Hepatocyte (in vitro differentiated cells): ENCODE measurements around the gene JAG1. TPM values are rescaled to one million over a fixed set of nuclear protein-coding genes. Genes with fewer than 3 reads are reported as not detected.

ENCODE experiments used
- DNase-seq: peaks from one replicate; pipeline ENCODE4 v3.0.0-alpha.2; 2016; ENCODE audit warnings: low spot score
- H2AFZ ChIP-seq: fragments of 200-600 bp; sonication (generic); 2 replicates; pipeline ENCODE4 v1.6.0; 2016; ENCODE audit warnings: antibody characterized with exemption, mild to moderate bottlenecking
- H3K27ac ChIP-seq: fragments of 200-600 bp; sonication (generic); 2 replicates; pipeline ENCODE4 v1.5.1; 2016; ENCODE audit warnings: mild to moderate bottlenecking
- H3K27me3 ChIP-seq: fragments of 200-600 bp; sonication (generic); 2 replicates; pipeline ENCODE4 v1.6.1; 2016
- H3K36me3 ChIP-seq: fragments of 200-600 bp; sonication (generic); replicated peaks from 2 replicates; pipeline ENCODE4 v1.5.1; 2016; ENCODE audit warnings: low read depth; ENCODE audit not compliant: insufficient read depth
- H3K4me1 ChIP-seq: fragments of 200-600 bp; sonication (generic); 2 replicates; pipeline ENCODE4 v1.5.1; 2016; ENCODE audit warnings: mild to moderate bottlenecking, moderate library complexity; ENCODE audit not compliant: insufficient read depth
- H3K4me2 ChIP-seq: fragments of 200-600 bp; sonication (generic); 2 replicates; pipeline ENCODE4 v1.6.0; 2016
- H3K4me3 ChIP-seq: fragments of 200-600 bp; sonication (generic); 2 replicates; pipeline ENCODE4 v1.5.1; 2016; ENCODE audit warnings: mild to moderate bottlenecking
- H3K79me2 ChIP-seq: fragments of 200-600 bp; sonication (generic); 2 replicates; pipeline ENCODE4 v1.6.0; 2017; ENCODE audit warnings: mild to moderate bottlenecking
- H3K9me2 ChIP-seq: fragments of 200-600 bp; sonication (generic); replicated peaks from 2 replicates; pipeline ENCODE4 v1.6.0; 2017; ENCODE audit warnings: mild to moderate bottlenecking; ENCODE audit not compliant: insufficient read depth
- H3K9me3 ChIP-seq: fragments of 200-600 bp; sonication (generic); 2 replicates; pipeline ENCODE4 v1.5.1; 2016; ENCODE audit warnings: low read depth, mild to moderate bottlenecking
- H4K20me1 ChIP-seq: fragments of 200-600 bp; sonication (generic); 2 replicates; pipeline ENCODE4 v1.6.0; 2016; ENCODE audit warnings: mild to moderate bottlenecking; ENCODE audit not compliant: insufficient read depth, poor library complexity, severe bottlenecking
- EZH2 ChIP-seq: fragments of 200-600 bp; sonication (generic); IDR thresholded peaks from 2 replicates; pipeline ENCODE4 v1.6.1; 2016; ENCODE audit warnings: antibody characterized with exemption, mild to moderate bottlenecking, borderline replicate concordance
- EZH2phosphoT487 ChIP-seq: fragments of 200-600 bp; sonication (generic); IDR thresholded peaks from one replicate; pipeline ENCODE4 v1.6.1; 2018; ENCODE audit warnings: antibody characterized with exemption, mild to moderate bottlenecking, low read depth, moderate library complexity; ENCODE audit not compliant: unreplicated experiment, severe bottlenecking
- WGBS: methylation state at CpG from one replicate; pipeline ENCODE4 v1.1.6; 2016; ENCODE audit warnings: low lambda C conversion rate; ENCODE audit errors: missing lambda C conversion rate; 5-methylcytosine and 5-hydroxymethylcytosine counted together
- polyA plus RNA-seq: library from polyadenylated mRNA; unstranded; fragments of >200 nt; fragmentation: Nextera tagmentation; extraction: Ambion mirVana; gene quantifications from 2 replicates; pipeline ENCODE4 v1.2.1, GENCODE V29; 2016
- total RNA-seq: library from RNA; depleted of rRNA; stranded (reverse); fragments of >200 nt; gene quantifications from 2 replicates; pipeline ENCODE4 v1.2.3, GENCODE V29; 2014
- TF ChIP-seq, protein P1 (sequence below): fragments of 200-600 bp; sonication (generic); IDR thresholded peaks from 2 replicates; pipeline ENCODE4 v1.5.1; 2016; ENCODE audit warnings: antibody characterized with exemption, mild to moderate bottlenecking; ENCODE audit not compliant: poor library complexity

JAG1 gene
- total and polyA plus RNA-seq, 2 experiments from 2014 or later, result 21.0 to 51.5 TPM

DNA sequence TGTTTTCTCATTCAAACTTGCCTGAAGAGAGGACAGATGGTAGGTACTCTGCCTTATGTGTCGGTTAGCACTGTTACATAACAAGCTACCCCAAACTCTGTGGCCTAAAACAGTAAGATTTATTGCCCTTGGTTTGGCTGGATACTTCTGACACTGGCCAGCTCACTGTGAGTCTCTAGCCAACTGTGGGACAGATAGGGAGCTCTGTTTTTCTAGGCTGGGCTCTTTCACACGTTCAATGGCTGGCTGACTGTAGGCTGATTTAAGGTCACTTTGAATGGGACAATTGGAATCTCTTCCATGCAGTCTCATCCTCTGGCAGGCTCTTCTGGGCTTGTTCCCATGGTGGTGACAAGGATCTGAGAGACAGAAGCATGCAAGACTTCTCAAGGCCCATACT, 39.4 kb upstream of the JAG1 start:
- Histone ChIP-seq H3K9me3 (no peaks in the 10 kb centered on the region), H3K36me3 (no peaks in the 10 kb centered on the region), H3K27me3 (no peaks in the 10 kb centered on the region), H3K4me2 (no peak overlapping the region), H3K4me1 (peaks cover 57% of the 10 kb centered on the region), H4K20me1 (no peaks in the 10 kb centered on the region), H3K9me2 (no peaks in the 10 kb centered on the region), H3K27ac (peak overlapping the region; percentile 95), H3K79me2 (no peaks in the 10 kb centered on the region), H3K4me3 (no peak overlapping the region), H2AFZ (no peak overlapping the region)
- WGBS, result 82% methylated on average over 2 of the region's 2 CpGs
- TF ChIP-seq, protein P1, sequence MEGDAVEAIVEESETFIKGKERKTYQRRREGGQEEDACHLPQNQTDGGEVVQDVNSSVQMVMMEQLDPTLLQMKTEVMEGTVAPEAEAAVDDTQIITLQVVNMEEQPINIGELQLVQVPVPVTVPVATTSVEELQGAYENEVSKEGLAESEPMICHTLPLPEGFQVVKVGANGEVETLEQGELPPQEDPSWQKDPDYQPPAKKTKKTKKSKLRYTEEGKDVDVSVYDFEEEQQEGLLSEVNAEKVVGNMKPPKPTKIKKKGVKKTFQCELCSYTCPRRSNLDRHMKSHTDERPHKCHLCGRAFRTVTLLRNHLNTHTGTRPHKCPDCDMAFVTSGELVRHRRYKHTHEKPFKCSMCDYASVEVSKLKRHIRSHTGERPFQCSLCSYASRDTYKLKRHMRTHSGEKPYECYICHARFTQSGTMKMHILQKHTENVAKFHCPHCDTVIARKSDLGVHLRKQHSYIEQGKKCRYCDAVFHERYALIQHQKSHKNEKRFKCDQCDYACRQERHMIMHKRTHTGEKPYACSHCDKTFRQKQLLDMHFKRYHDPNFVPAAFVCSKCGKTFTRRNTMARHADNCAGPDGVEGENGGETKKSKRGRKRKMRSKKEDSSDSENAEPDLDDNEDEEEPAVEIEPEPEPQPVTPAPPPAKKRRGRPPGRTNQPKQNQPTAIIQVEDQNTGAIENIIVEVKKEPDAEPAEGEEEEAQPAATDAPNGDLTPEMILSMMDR, result no peak
- TF ChIP-seq EZH2phosphoT487 (no peak), EZH2 (no peak)
- no peak for DNase-seq

DNA sequence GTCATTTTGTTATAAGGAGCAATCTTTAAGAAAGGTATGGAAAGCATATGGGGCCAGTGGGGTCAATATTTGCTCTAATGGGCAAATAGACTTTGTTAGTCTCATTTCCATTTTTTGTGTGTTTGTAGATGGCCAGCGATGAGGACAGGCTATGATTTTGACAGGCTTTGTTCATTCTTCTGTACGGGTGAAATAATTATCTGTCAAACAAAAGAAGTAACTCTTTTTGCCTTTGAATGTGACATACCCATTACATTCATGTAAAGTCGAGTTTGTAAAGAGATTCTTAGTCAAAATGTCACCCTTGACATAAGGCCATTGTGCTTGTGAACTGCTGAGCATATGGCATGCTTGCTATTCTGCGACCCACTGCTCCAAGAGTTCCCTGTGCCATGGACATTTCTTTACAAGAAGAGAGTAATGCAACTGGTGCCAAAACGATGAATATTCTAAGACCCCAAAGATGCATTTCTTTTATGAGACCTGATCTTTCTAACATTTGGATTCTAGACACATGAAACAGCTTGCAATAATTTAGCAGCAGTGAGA, 38.2 kb upstream of the JAG1 start:
- Histone ChIP-seq H2AFZ (peak overlapping the region; percentile 46), H3K79me2 (no peaks in the 10 kb centered on the region), H3K27me3 (no peaks in the 10 kb centered on the region), H3K27ac (peak overlapping the region; percentile 95), H3K9me3 (no peaks in the 10 kb centered on the region), H3K4me2 (peak overlapping the region; percentile 64), H3K9me2 (no peaks in the 10 kb centered on the region), H4K20me1 (no peaks in the 10 kb centered on the region), H3K36me3 (no peaks in the 10 kb centered on the region), H3K4me1 (peaks cover 57% of the 10 kb centered on the region), H3K4me3 (no peak overlapping the region)
- no peak for DNase-seq
- no peak for TF ChIP-seq EZH2phosphoT487
- TF ChIP-seq, protein P1, result no peak
- no peak for TF ChIP-seq EZH2
- WGBS, result 68% methylated on average over 5 of the region's 5 CpGs

DNA sequence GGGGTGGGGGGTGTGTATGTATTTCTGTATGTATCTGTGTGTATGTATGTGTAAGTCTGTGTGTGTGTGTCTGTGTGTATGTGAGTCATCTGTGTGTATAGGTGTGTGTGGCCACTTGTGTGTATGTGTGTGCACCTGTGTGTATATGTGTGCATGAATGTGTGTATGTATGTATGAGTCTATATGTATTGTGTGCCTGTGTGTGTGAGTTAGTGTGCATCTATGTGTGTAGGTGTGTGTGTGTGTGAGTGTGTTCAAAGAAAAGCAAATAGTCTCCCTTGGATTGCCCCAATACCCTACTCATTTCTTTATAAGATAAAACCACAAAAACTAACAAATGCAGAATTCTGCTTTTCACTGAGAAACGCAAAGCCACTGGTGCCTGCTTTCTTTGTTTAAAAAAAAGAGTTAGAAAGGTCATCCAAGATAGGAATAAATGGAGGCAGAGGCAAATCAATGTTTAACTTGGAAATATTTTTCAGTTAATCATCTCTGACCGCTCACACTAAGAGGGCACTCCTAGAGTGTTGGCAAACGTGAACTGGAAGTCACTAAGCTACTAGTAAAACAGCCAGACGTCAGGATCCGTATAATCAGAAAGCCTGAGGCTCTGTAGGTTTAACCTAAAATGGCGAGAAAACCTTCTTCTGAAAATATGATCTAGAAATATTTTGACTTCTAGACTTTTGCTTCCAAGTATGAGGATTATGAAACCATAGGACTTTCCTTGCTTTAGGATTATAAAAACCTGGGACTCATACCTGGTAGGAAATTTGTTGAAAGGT, 37.4 kb upstream of the JAG1 start:
- DNase-seq, result peak; percentile 55
- Histone ChIP-seq H2AFZ (peak overlapping the region; percentile 46), H3K4me3 (no peak overlapping the region), H3K4me1 (peaks cover 49% of the 10 kb centered on the region), H4K20me1 (no peaks in the 10 kb centered on the region), H3K79me2 (no peaks in the 10 kb centered on the region), H3K27me3 (no peaks in the 10 kb centered on the region), H3K27ac (peak overlapping the region; percentile 95), H3K9me2 (no peaks in the 10 kb centered on the region), H3K4me2 (peak overlapping the region; percentile 64), H3K36me3 (no peaks in the 10 kb centered on the region), H3K9me3 (no peaks in the 10 kb centered on the region)
- TF ChIP-seq EZH2, result no peak
- 54% methylated on average over 6 of the region's 6 CpGs for WGBS

DNA sequence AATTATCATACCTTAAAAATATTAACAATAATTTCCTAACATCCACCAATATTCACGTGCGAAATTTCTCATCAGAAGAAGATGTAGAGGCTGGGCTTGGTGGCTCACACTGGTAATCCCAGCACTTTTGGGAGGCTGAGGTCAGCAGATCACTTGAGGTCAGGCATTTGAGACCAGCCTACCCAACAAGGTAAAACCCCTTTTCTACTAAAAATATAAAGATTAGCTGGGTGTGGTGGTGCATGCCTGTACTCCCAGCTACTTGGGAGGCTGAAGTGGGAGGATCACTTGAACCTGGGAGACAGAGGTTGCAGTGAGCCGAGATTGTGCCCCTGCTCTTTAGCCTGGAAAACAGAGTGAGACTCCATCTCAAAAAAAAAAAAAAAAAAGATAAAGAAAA, 36.1 kb upstream of the JAG1 start:
- no peak for DNase-seq
- peak overlapping the region; percentile 52 for H3K27ac ChIP-seq
- H3K36me3 ChIP-seq, result no peaks in the 10 kb centered on the region
- H3K9me3 ChIP-seq, result no peaks in the 10 kb centered on the region
- peak overlapping the region; percentile 26 for H3K4me2 ChIP-seq
- H4K20me1 ChIP-seq, result no peaks in the 10 kb centered on the region
- no peak for TF ChIP-seq EZH2phosphoT487
- TF ChIP-seq, protein P1, result no peak
- no peak for TF ChIP-seq EZH2
- H3K4me1 ChIP-seq, result peaks cover 38% of the 10 kb centered on the region
- WGBS, result 99% methylated on average over 3 of the region's 3 CpGs
- H2AFZ ChIP-seq, result no peak overlapping the region
- H3K79me2 ChIP-seq, result no peaks in the 10 kb centered on the region
- H3K4me3 ChIP-seq, result no peak overlapping the region
- no peaks in the 10 kb centered on the region for H3K27me3 ChIP-seq
- H3K9me2 ChIP-seq, result no peaks in the 10 kb centered on the region
